ENCODE measurements around the gene CFAP58. TPM values are rescaled to one million over a fixed set of nuclear protein-coding genes. Genes with fewer than 3 reads are reported as not detected.

CFAP58 gene
- total RNA-seq, 2 experiments from 2014 or later: 0.60 to 0.64 TPM

GRCh38 chr10:104403636-104404035, 50.0 kb downstream of the CFAP58 start:
- intact Hi-C loops (cut with DNase I, micrococcal nuclease): loop anchor here in 1 of 2 experiments (10.0 kb wide), 1 partner anchor 521 kb away; no protein-coding TSS in a partner anchor
- DNase-seq (no peak), ATAC-seq (no peak)
- Mint-ChIP-seq H3K4me3 (no peak overlapping the region), H3K4me1 (no peaks in the 10 kb centered on the region), H3K9me3 (ENCODE audit: low read depth) (no peaks in the 10 kb centered on the region), H3K27ac (no peak overlapping the region), H3K27me3 (peaks cover 18% of the 10 kb centered on the region), H3K36me3 (ENCODE audit: low read depth) (no peaks in the 10 kb centered on the region)
- POLR2A ChIA-PET: no interaction called here
- CTCF ChIA-PET: interaction anchor here (0.7 to 1.2 kb wide), 2 partner anchors 8 to 110 kb away, joined by 3 to 5 read pairs; no protein-coding TSS in a partner anchor

GRCh38 chr10:104406715-104407650, 53.4 kb downstream of the CFAP58 start:
- Mint-ChIP-seq H3K27ac (no peak overlapping the region), H3K36me3 (ENCODE audit: low read depth) (no peaks in the 10 kb centered on the region), H3K9me3 (ENCODE audit: low read depth) (no peaks in the 10 kb centered on the region), H3K4me3 (no peak overlapping the region), H3K4me1 (no peaks in the 10 kb centered on the region), H3K27me3 (peaks cover 14% of the 10 kb centered on the region)
- DNase-seq: no peak
- intact Hi-C loops (cut with DNase I, micrococcal nuclease): loop anchor here in 1 of 2 experiments (2.0 to 10.0 kb wide), 2 partner anchors 208 to 518 kb away; no protein-coding TSS in a partner anchor
- ChIA-PET POLR2A (no interaction called here), CTCF (interaction anchor here (1.2 kb wide), 1 partner anchor 207 kb away, joined by 3 read pairs; no protein-coding TSS in a partner anchor)
- ATAC-seq: no peak

GRCh38 chr10:104413528-104413927, 59.9 kb downstream of the CFAP58 start:
- intact Hi-C loops (cut with DNase I, micrococcal nuclease): no loop called here
- CTCF ChIA-PET: interaction anchor here (0.7 to 1.0 kb wide), 2 partner anchors 11 to 133 kb away, joined by 3 read pairs; no protein-coding TSS in a partner anchor

GRCh38 chr10:104415526-104416165, 62.0 kb downstream of the CFAP58 start:
- no peak overlapping the region for H3K4me3 Mint-ChIP-seq
- H3K9me3 Mint-ChIP-seq (ENCODE audit: low read depth): no peaks in the 10 kb centered on the region
- peaks cover 16% of the 10 kb centered on the region for H3K27me3 Mint-ChIP-seq
- no peak overlapping the region for H3K27ac Mint-ChIP-seq
- H3K4me1 Mint-ChIP-seq: no peaks in the 10 kb centered on the region
- intact Hi-C loops (cut with DNase I, micrococcal nuclease): no loop called here
- no peak for ATAC-seq
- H3K36me3 Mint-ChIP-seq (ENCODE audit: low read depth): no peaks in the 10 kb centered on the region
- ChIA-PET POLR2A (no interaction called here), CTCF (interaction anchor here (1.3 to 1.7 kb wide), 2 partner anchors 79 to 141 kb away, joined by 3 read pairs; no protein-coding TSS in a partner anchor)
- no peak for DNase-seq

More at GRCh38 chr10:104413528-104413927, 59.9 kb downstream of the CFAP58 start:
- ATAC-seq (no peak), DNase-seq (no peak)
- H3K36me3 Mint-ChIP-seq (ENCODE audit: low read depth): no peaks in the 10 kb centered on the region
- H3K4me3 Mint-ChIP-seq: no peak overlapping the region
- no peaks in the 10 kb centered on the region for H3K9me3 Mint-ChIP-seq (ENCODE audit: low read depth)
- no peak overlapping the region for H3K27ac Mint-ChIP-seq
- peaks cover 20% of the 10 kb centered on the region for H3K27me3 Mint-ChIP-seq
- POLR2A ChIA-PET: no interaction called here
- H3K4me1 Mint-ChIP-seq: no peaks in the 10 kb centered on the region

- H3K27ac Mint-ChIP-seq: no peak overlapping the region
- H3K36me3 Mint-ChIP-seq (ENCODE audit: low read depth): no peaks in the 10 kb centered on the region
- ChIA-PET POLR2A (no interaction called here), CTCF (interaction anchor here (1.7 kb wide), 1 partner anchor 78 kb away, joined by 3 read pairs; no protein-coding TSS in a partner anchor)
- no peaks in the 10 kb centered on the region for H3K4me1 Mint-ChIP-seq
- no peak overlapping the region for H3K4me3 Mint-ChIP-seq
- intact Hi-C loops (cut with DNase I, micrococcal nuclease): no loop called here
- DNase-seq (no peak), ATAC-seq (no peak)
- H3K27me3 Mint-ChIP-seq: peaks cover 16% of the 10 kb centered on the region
- H3K9me3 Mint-ChIP-seq (ENCODE audit: low read depth): no peaks in the 10 kb centered on the region
Measured at GRCh38 chr10:104416851-104417250, 63.2 kb downstream of the CFAP58 start.

- no peak for DNase-seq
- Mint-ChIP-seq H3K4me3 (no peak overlapping the region), H3K9me3 (ENCODE audit: low read depth) (no peaks in the 10 kb centered on the region), H3K4me1 (no peaks in the 10 kb centered on the region), H3K36me3 (ENCODE audit: low read depth) (no peaks in the 10 kb centered on the region), H3K27me3 (peaks cover 16% of the 10 kb centered on the region), H3K27ac (no peak overlapping the region)
- ChIA-PET POLR2A (no interaction called here), CTCF (interaction anchor here (1.7 kb wide), 1 partner anchor 77 kb away, joined by 3 read pairs; no protein-coding TSS in a partner anchor)
- ATAC-seq: no peak
- intact Hi-C loops (cut with DNase I, micrococcal nuclease): no loop called here
Measured at GRCh38 chr10:104417637-104418292, 64.1 kb downstream of the CFAP58 start.

- POLR2A ChIA-PET: no interaction called here
- Mint-ChIP-seq H3K36me3 (ENCODE audit: low read depth) (no peaks in the 10 kb centered on the region), H3K27ac (no peak overlapping the region), H3K27me3 (no peaks in the 10 kb centered on the region), H3K4me1 (no peaks in the 10 kb centered on the region), H3K4me3 (no peak overlapping the region), H3K9me3 (ENCODE audit: low read depth) (no peaks in the 10 kb centered on the region)
- peak; percentile 65 for ATAC-seq
- CTCF ChIA-PET: no interaction called here
- intact Hi-C loops (cut with DNase I, micrococcal nuclease): no loop called here
- DNase-seq: peak; percentile 9
Measured at GRCh38 chr10:104424719-104425118, 71.1 kb downstream of the CFAP58 start.

- POLR2A ChIA-PET: no interaction called here
- H3K27ac Mint-ChIP-seq: no peak overlapping the region
- H3K4me1 Mint-ChIP-seq: no peaks in the 10 kb centered on the region
- H3K27me3 Mint-ChIP-seq: peaks cover 4% of the 10 kb centered on the region
- CTCF ChIA-PET: no interaction called here
- DNase-seq: no peak
- no peak overlapping the region for H3K4me3 Mint-ChIP-seq
- intact Hi-C loops (cut with DNase I, micrococcal nuclease): no loop called here
- no peak for ATAC-seq
- no peaks in the 10 kb centered on the region for H3K9me3 Mint-ChIP-seq (ENCODE audit: low read depth)
- no peaks in the 10 kb centered on the region for H3K36me3 Mint-ChIP-seq (ENCODE audit: low read depth)
Measured at GRCh38 chr10:104427989-104428388, 74.4 kb downstream of the CFAP58 start.

GRCh38 chr10:104429846-104430245, 76.2 kb downstream of the CFAP58 start:
- no peaks in the 10 kb centered on the region for H3K9me3 Mint-ChIP-seq (ENCODE audit: low read depth)
- peaks cover 7% of the 10 kb centered on the region for H3K27me3 Mint-ChIP-seq
- DNase-seq: no peak
- no peaks in the 10 kb centered on the region for H3K36me3 Mint-ChIP-seq (ENCODE audit: low read depth)
- POLR2A ChIA-PET: no interaction called here
- H3K4me3 Mint-ChIP-seq: no peak overlapping the region
- CTCF ChIA-PET: interaction anchor here (1.2 kb wide), 1 partner anchor 138 kb away, joined by 3 read pairs; no protein-coding TSS in a partner anchor
- H3K4me1 Mint-ChIP-seq: no peaks in the 10 kb centered on the region
- no peak for ATAC-seq
- intact Hi-C loops (cut with DNase I, micrococcal nuclease): no loop called here
- H3K27ac Mint-ChIP-seq: no peak overlapping the region

GRCh38 chr10:104430360-104430759, 76.7 kb downstream of the CFAP58 start:
- ChIA-PET POLR2A (no interaction called here), CTCF (no interaction called here)
- H3K9me3 Mint-ChIP-seq (ENCODE audit: low read depth): no peaks in the 10 kb centered on the region
- no peak overlapping the region for H3K4me3 Mint-ChIP-seq
- no peaks in the 10 kb centered on the region for H3K4me1 Mint-ChIP-seq
- H3K36me3 Mint-ChIP-seq (ENCODE audit: low read depth): no peaks in the 10 kb centered on the region
- DNase-seq: no peak
- H3K27ac Mint-ChIP-seq: no peak overlapping the region
- H3K27me3 Mint-ChIP-seq: peaks cover 7% of the 10 kb centered on the region
- intact Hi-C loops (cut with DNase I, micrococcal nuclease): no loop called here
- no peak for ATAC-seq

- ChIA-PET POLR2A (no interaction called here), CTCF (no interaction called here)
- intact Hi-C loops (cut with DNase I, micrococcal nuclease): no loop called here
- no peaks in the 10 kb centered on the region for H3K36me3 Mint-ChIP-seq (ENCODE audit: low read depth)
- peaks cover 9% of the 10 kb centered on the region for H3K27me3 Mint-ChIP-seq
- no peaks in the 10 kb centered on the region for H3K4me1 Mint-ChIP-seq
- H3K4me3 Mint-ChIP-seq: no peak overlapping the region
- H3K9me3 Mint-ChIP-seq (ENCODE audit: low read depth): no peaks in the 10 kb centered on the region
- H3K27ac Mint-ChIP-seq: no peak overlapping the region
- DNase-seq: no peak
- no peak for ATAC-seq
Measured at GRCh38 chr10:104433669-104434068, 80.0 kb downstream of the CFAP58 start.

All from activated CD4-positive, alpha-beta T cell treated with anti-CD3 and anti-CD28 coated beads for 36 hours (primary cell).